Measurements from ENCODE around the gene GSK3B.

DNA sequence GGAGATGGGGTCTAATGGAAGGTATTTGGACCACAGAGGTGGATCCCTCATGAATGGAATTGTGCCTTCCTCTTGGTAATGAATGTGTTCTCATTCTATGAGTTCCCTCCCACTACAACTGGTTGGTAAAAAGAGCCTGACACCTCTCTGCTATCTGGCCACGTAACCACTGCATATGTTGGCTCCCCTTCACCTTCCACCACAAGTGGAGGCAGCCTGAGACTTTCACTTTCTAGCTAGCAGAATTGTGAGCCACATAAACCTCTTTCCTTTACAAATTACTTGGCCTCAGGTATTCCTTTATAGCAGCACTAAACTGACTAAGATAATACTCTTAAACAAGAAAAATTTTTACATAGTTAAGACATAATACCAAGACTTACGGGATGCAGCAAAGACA lies 157.0 kb downstream of the GSK3B start:
- TF ChIP-seq POLR2AphosphoS5 (IDR thresholded peaks at IDR 0.05; ENCODE audit: low read depth, low read length) (no peak), CTCF (IDR thresholded peaks at IDR 0.05 in 2 of 3, conservative IDR thresholded peaks at IDR 0.05 in 1 of 3; ENCODE audit: borderline replicate concordance in 1 of 3, insufficient read depth in 1 of 3, low read depth in 2 of 3, low read length in 2 of 3) (no peak), REST (IDR thresholded peaks at IDR 0.05; ENCODE audit: low read depth) (no peak), POLR2A (IDR thresholded peaks at IDR 0.05; ENCODE audit: borderline replicate concordance, extremely low read depth, insufficient read depth, insufficient read length) (no peak), CEBPB (IDR thresholded peaks at IDR 0.05; ENCODE audit: low read depth) (no peak), MAX (IDR thresholded peaks at IDR 0.05) (no peak), SIN3A (IDR thresholded peaks at IDR 0.05; ENCODE audit: low read depth) (no peak), FOSL1 (IDR thresholded peaks at IDR 0.05; ENCODE audit: low read depth) (no peak), EZH2 (IDR thresholded peaks at IDR 0.05) (no peak), EZH2phosphoT487 (IDR thresholded peaks at IDR 0.05; ENCODE audit: borderline replicate concordance) (no peak), RAD21 (IDR thresholded peaks at IDR 0.05; ENCODE audit: low read depth) (no peak), JUND (IDR thresholded peaks at IDR 0.05) (no peak)
- TF ChIP-seq, protein P1, sequence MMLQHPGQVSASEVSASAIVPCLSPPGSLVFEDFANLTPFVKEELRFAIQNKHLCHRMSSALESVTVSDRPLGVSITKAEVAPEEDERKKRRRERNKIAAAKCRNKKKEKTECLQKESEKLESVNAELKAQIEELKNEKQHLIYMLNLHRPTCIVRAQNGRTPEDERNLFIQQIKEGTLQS (IDR thresholded peaks at IDR 0.05): no peak

All from HCT116 (cell line).